Nucleus accumbens (tissue), 56 donors: ENCODE data around the gene HOXD4.

Experiments
- DNase-seq, 56 donors: peaks; one replicate each; lab custom pipeline; 2025; lab: John Stamatoyannopoulos, UW

Gene HOXD4

GRCh38 chr2:176165370-176166050 is 14.2 kb downstream of the HOXD4 start:
- no peak for DNase-seq

DNA sequence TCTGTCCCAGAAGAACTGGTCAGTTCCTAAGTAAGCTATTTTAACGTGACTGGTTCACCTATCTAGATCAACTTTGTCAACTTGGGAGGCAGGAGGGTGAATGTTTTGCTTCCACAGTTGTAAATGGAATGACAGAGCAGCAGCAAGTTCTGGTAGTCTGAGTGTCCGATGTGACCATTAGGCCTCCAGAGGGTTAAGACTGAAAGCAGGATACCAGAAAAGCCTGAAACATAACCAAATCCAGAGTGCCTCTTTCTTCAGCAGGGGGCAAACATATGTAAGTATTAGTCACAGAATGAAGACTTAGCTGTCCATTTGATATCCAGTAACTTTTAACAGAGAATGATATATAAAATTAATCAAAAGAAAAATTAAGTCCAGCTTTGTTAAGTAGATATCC is 14.9 kb downstream of the HOXD4 start:
- no peak for DNase-seq

- DNase-seq, result no peak
Observed at GRCh38 chr2:176167398-176167797, 16.0 kb downstream of the HOXD4 start.

DNA sequence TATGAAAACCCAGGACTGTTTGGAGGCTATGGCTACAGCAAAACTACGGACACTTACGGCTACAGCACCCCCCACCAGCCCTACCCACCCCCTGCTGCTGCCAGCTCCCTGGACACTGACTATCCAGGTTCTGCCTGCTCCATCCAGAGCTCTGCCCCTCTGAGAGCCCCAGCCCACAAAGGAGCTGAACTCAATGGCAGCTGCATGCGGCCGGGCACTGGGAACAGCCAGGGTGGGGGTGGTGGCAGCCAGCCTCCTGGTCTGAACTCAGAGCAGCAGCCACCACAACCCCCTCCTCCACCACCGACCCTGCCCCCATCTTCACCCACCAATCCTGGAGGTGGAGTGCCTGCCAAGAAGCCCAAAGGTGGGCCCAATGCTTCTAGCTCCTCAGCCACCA is 17.8 kb downstream of the HOXD4 start:
- no peak for DNase-seq

DNA sequence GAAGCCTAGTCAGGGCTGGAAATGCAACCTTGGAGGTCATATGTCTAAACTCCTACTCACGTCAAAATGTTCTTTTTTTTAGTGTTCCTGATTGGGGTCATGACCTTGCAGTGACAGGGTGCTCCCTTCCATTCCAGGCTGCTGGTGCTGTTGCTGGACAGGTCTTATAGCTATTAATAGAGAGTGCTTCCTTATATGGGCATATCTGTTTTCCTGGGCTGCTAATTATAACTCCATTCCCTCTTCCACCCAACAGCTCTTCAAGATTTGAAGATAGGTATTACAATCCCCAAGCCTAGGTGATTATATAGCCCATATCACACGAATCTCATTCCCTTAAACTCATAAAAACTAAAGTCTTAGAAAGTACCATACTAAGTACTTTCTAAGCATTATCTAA is 18.4 kb downstream of the HOXD4 start:
- DNase-seq, result no peak

DNA sequence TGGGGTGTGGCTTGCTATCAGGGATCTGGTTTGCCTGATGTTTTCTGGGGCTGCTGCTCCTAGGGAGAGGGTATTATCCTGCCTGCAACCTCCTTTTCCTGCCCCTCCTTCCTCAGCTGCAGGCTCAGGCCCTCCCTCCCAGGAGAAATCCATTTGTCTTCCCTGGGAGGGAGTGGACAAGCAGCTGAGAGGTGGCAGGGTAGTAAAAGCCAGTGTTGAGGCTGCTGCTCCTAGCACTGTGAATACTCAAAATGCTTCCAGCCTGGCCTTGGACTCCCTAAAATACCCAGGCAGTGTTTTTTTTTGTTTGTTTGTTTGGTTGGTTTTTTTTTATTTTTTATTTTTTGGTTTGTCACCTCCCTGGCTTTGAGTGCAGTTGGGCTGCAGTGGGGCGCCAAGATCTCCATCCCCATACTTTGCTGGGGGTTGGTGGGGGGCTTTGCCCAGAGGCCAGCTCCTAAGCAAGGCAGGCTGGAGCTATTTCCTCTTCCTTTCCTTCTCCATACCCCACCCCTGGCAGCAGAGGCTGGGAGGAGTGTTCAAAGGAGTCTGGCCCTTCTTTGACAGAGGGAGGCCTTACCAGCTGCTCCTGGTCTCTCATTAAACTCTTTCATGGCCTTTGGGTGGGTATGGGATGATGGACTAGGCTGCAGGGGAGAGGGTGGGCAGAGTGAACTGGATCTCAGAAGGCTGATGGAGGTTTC is 19.4 kb downstream of the HOXD4 start:
- no peak for DNase-seq

GRCh38 chr2:176171351-176172006 is 20.1 kb downstream of the HOXD4 start:
- DNase-seq, result peak in 11 of 56 donors; percentile 6 to 60 (median 15)

DNA sequence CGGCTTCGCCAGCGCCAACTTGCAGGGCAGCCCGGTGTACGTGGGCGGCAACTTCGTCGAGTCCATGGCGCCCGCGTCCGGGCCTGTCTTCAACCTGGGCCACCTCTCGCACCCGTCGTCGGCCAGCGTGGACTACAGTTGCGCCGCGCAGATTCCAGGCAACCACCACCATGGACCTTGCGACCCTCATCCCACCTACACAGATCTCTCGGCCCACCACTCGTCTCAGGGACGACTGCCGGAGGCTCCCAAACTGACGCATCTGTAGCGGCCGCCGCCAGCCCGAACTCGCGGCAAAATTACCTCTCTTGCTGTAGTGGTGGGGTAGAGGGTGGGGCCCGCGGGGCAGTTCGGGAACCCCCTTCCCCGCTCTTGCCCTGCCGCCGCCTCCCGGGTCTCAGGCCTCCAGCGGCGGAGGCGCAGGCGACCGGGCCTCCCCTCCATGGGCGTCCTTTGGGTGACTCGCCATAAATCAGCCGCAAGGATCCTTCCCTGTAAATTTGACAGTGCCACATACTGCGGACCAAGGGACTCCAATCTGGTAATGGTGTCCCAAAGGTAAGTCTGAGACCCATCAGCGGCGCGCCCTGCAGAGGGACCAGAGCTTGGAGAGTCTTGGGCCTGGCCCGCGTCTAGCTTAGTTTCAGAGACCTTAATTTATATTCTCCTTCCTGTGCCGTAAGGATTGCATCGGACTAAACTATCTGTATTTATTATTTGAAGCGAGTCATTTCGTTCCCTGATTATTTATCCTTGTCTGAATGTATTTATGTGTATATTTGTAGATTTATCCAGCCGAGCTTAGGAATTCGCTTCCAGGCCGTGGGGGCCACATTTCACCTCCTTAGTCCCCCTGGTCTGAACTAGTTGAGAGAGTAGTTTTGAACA is 20.9 kb downstream of the HOXD4 start:
- peak in 1 of 56 donors; percentile 18 for DNase-seq

- DNase-seq, result no peak
Observed at GRCh38 chr2:176172895-176173566, 21.7 kb downstream of the HOXD4 start.

GRCh38 chr2:176173567-176174381 is 22.4 kb downstream of the HOXD4 start:
- DNase-seq, result no peak

GRCh38 chr2:176174382-176174823 is 23.1 kb downstream of the HOXD4 start:
- DNase-seq, result peak in 9 of 56 donors; percentile 12 to 40 (median 20)

DNA sequence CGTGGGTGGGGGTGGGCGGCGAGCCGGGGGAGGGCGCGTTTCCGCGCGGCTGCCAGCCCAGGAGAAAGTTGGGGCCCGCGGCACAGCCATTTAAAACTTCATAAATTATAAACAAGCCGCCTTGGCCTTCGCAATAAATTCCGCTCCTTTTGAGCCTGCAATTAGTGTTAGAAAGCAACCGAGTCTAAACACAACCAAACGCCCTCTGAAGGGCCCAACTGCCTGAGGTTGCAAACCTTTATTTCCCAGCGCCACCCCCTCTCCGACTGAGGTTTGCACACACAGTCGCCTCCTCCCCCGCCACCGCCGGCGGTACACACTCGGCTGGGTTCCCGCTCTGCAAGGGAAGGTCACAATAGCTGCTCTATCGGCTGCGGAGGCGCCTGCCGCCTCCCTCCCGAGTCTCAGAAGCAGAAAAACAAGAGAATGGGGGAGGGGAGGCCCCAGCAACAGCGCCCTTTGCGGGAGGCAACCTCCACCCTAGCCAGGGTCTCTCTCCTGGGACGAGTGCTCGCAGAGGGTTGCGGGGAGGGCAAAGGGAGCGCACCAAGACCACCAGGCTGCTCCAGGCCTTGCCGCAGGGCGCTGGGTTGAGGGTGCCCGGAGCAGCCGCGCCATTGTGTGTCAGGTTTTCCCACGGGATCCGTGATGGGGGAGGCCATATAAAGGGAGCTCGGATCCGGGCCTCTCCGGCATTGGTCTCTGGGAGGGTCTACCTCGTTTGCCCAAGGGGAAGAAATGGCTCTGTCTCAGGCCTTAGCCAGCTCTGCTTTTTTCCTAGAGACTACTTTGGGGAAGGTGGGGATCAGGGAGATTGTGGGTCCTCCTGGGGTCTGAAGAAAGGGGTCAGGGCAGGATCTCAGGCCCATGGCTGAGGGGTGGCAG is 23.7 kb downstream of the HOXD4 start:
- DNase-seq, result peak in 46 of 56 donors; percentile 6 to 79 (median 52)

DNA sequence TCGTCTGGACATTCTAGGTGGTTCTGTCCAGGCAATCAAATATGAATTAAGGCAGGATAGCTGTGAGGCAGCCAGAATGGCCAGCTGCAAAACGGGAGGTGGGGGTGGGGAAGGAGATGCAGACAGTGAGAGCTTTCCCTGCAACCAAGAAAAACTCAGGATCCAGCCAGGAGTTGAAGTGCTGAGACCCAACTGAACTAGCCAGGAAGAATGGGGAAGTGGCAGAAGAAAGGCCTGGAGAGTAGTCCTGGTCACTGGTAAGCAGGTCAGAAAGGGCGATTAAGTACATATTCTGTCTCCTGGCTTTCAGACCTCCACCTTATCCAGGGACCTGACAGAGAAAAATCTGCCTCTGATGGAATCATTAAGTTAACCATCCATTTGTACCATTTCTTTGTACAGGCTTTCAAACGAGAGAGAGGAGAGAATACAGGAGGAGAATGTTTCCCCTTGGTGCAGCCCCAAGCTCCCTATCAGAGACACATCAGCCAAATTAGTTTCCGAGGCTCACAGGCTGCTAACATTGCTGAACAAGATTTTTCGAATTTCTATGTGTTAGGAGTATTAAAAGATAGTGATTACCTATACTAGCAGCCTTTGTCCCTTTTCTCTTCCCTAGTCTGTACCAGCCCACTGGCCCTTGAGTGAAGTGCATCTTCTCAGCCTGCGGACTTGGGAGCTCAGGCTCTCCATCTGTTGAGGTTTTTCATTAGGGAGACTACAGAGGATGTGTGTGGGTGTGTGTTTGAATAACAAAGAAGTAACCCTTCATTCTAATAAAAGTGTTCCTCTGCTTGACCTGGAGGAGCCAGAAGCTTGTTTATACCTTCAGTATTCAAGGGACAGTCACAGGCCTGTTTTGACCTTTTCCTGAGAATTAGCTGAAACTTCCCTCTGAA is 24.6 kb downstream of the HOXD4 start:
- peak in 4 of 56 donors; percentile 20 to 31 (median 20) for DNase-seq

DNA sequence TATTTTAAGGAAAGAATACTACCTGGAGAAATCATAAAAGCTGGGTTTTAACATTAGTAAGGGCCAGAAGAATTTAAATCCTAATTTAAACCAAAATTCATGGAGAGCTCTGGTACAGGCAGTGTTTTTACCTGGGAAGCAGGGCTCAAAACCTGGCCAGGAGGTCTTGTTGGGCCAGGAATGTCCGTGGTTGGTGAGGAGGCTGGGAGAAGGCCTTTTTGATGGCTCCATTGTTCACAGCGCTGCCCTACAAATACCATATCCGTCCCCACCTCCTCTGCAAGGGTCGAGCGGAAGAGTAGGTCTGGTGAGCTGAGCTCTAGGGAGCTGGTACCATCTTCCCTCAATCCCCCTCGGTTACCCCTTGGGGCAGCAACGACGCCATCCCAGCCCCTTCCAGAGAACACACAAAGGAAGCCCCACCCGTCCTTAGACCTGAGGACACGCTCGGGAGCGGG is 26.3 kb downstream of the HOXD4 start:
- DNase-seq, result no peak

DNA sequence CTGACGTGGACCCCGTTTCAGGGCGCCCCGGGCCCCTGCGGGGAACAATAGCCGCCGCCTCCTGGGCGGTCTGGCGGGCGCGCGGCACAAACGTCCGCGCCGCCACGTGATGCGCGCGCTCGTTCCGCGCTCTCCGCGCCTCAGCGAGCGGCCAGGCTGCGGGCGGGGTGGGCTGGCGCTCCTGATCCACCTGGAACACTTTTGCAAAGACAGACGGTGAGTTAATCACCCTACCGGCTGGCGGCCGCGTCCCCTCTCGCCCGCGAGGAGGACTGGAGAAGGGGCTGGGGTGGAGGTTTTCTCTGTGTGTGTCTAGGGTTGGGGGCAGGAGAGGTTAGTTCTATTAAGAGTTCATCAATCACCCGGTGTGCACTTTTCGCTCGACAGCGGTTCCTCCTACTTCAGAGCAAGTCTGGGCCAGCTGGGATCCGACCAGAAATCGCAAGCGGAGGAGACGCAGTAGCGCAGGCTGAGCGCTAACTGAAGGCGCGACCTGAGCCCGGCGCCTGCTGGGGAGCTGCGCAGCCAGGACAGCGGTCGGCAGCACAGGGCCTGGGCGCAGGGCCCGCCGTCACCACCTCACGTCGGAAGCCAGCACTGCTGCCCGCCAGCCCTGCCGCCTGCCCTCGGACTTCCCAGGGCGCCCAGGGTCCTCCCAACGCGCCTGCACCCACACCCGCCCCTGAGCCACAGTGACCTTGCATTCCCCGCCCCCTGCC is 26.8 kb downstream of the HOXD4 start:
- peak in 1 of 56 donors; percentile 27 for DNase-seq

DNA sequence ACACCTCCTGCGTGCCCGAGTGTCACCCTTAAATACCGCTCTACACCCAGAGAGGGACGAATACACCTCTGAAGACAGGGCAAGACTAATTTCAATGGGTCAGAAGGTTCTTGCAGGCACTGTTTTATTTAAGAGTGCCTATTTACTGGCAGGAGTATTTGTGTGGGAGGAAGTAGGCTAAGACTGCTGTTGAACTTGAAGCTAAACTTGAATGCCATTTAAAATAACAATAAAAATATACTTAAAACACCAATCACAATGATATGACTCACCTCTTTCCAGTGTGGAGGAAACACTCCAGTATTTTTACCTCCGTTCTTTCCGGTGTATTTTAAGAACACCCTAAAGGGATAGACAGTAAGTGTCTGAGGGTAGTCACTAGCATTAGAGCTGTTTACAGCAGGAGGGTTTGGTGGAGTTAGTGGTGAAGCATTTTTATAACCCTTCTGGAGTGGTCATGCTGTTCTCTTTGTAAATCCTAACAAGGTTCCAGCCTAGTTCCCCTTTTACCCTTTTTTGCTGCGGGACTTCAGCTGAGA is 27.5 kb downstream of the HOXD4 start:
- no peak for DNase-seq
